Endodermal cell (in vitro differentiated cells): ENCODE measurements around the gene ELP2. TPM values are rescaled to one million over a fixed set of nuclear protein-coding genes. Genes with fewer than 3 reads are reported as not detected.

Experiments
- DNase-seq: peaks from one replicate; pipeline ENCODE4 v3.0.0-alpha.2; 2017
- H3K27ac ChIP-seq: 2 replicates; pipeline ENCODE4 v1.5.1; 2013; ENCODE audit warnings: mild to moderate bottlenecking, low read depth, low read length, moderate library complexity
- H3K27me3 ChIP-seq: 2 replicates; pipeline ENCODE4 v1.6.1; 2013; ENCODE audit warnings: mild to moderate bottlenecking, low read length, moderate library complexity; ENCODE audit not compliant: insufficient read depth, control insufficient read depth, poor library complexity, severe bottlenecking
- H3K36me3 ChIP-seq: 2 replicates; pipeline ENCODE4 v1.7.0; 2013; ENCODE audit warnings: mild to moderate bottlenecking, low read length, moderate library complexity; ENCODE audit not compliant: control insufficient read depth, insufficient read depth
- H3K4me1 ChIP-seq: one replicate; pipeline ENCODE4 v1.7.0; 2013; ENCODE audit warnings: low read length; ENCODE audit not compliant: control insufficient read depth, insufficient read depth
- H3K4me3 ChIP-seq: 2 replicates; pipeline ENCODE4 v1.5.1; 2013; ENCODE audit warnings: mild to moderate bottlenecking, low read length, moderate library complexity
- H3K9ac ChIP-seq: 2 replicates; pipeline ENCODE4 v1.6.1; 2013; ENCODE audit warnings: mild to moderate bottlenecking, low read length, moderate library complexity; ENCODE audit not compliant: poor library complexity, severe bottlenecking; ENCODE audit errors: extremely low read depth
- H3K9me3 ChIP-seq: 2 replicates; pipeline ENCODE4 v1.6.1; 2013; ENCODE audit warnings: mild to moderate bottlenecking, low read length, moderate library complexity; ENCODE audit not compliant: control insufficient read depth
- H3K27ac Mint-ChIP-seq: 2 replicates; pipeline ENCODE4 v1.8.0; 2020; ENCODE audit warnings: mixed read lengths
- H3K27me3 Mint-ChIP-seq: 2 replicates; pipeline ENCODE4 v1.8.0; 2021; ENCODE audit warnings: mild to moderate bottlenecking, mixed read lengths; ENCODE audit not compliant: insufficient read depth
- H3K36me3 Mint-ChIP-seq: 2 replicates; pipeline ENCODE4 v1.8.0; 2020; ENCODE audit warnings: low read depth, mixed read lengths
- H3K4me1 Mint-ChIP-seq: 2 replicates; pipeline ENCODE4 v1.8.0; 2020; ENCODE audit warnings: mixed read lengths
- H3K4me3 Mint-ChIP-seq: 2 replicates; pipeline ENCODE4 v1.8.0; 2020; ENCODE audit warnings: mild to moderate bottlenecking, moderate library complexity, mixed read lengths
- H3K9me3 Mint-ChIP-seq: 2 replicates; pipeline ENCODE4 v1.8.0; 2020; ENCODE audit warnings: mild to moderate bottlenecking, mixed read lengths
- CTCF ChIP-seq: fragments of 200-600 bp; sonication (generic); conservative IDR thresholded peaks from 2 replicates; pipeline ENCODE4 v1.5.0; 2021; ENCODE audit warnings: antibody characterized with exemption, mild to moderate bottlenecking
- WGBS, 2 experiments: methylation state at CpG; one replicate each; pipeline versions ENCODE4 v1.1.5 to v1.1.7; 2013; ENCODE audit warnings: missing lambda C conversion rate in 2 of 2, mixed read lengths in 1 of 2; ENCODE audit not compliant: insufficient coverage in 1 of 2, insufficient read length in 1 of 2; 5-methylcytosine and 5-hydroxymethylcytosine counted together
- total RNA-seq, 2 donors: library from RNA; stranded (reverse); fragmentation: NEBNext Ultra II Directional in 1 of 2; extraction: Animal tissue kit (Norgen Biotek cat#: 25700) in 1 of 2; gene quantifications; 2 replicates in 1 of 2; 3 replicates in 1 of 2; pipeline ENCODE4 v1.2.1, GENCODE V29; 2021

Gene ELP2
- total RNA-seq, 2 donors from 2014 or later: 125 to 129 TPM

GRCh38 chr18:36215577-36215976, 85.9 kb downstream of the ELP2 start:
- DNase-seq: no peak
- no peaks in the 10 kb centered on the region for H3K4me1 Mint-ChIP-seq
- TF ChIP-seq CTCF: no peak
- no peaks in the 10 kb centered on the region for H3K4me1 ChIP-seq
- no peak overlapping the region for H3K4me3 ChIP-seq
- H3K36me3 ChIP-seq: no peaks in the 10 kb centered on the region
- no peaks in the 10 kb centered on the region for H3K36me3 Mint-ChIP-seq
- no peak overlapping the region for H3K27ac ChIP-seq
- no peaks in the 10 kb centered on the region for H3K9me3 ChIP-seq
- no peak overlapping the region for H3K4me3 Mint-ChIP-seq
- H3K27me3 Mint-ChIP-seq: no peaks in the 10 kb centered on the region
- H3K27ac Mint-ChIP-seq: no peak overlapping the region
- no peak overlapping the region for H3K9ac ChIP-seq
- WGBS, 2 experiments: 85 to 86% methylated on average over 3 to 9 of the region's 9 CpGs
- no peaks in the 10 kb centered on the region for H3K9me3 Mint-ChIP-seq
- no peaks in the 10 kb centered on the region for H3K27me3 ChIP-seq

GRCh38 chr18:36217348-36217747, 87.6 kb downstream of the ELP2 start:
- Mint-ChIP-seq H3K27me3 (no peaks in the 10 kb centered on the region), H3K36me3 (no peaks in the 10 kb centered on the region), H3K27ac (no peak overlapping the region), H3K9me3 (no peaks in the 10 kb centered on the region), H3K4me3 (no peak overlapping the region), H3K4me1 (no peaks in the 10 kb centered on the region)
- H3K4me3 ChIP-seq: no peak overlapping the region
- H3K4me1 ChIP-seq: no peaks in the 10 kb centered on the region
- no peaks in the 10 kb centered on the region for H3K27me3 ChIP-seq
- H3K27ac ChIP-seq: no peak overlapping the region
- H3K36me3 ChIP-seq: no peaks in the 10 kb centered on the region
- no peak for TF ChIP-seq CTCF
- WGBS, 2 experiments: 82 to 83% methylated on average over 1 to 3 of the region's 3 CpGs
- no peaks in the 10 kb centered on the region for H3K9me3 ChIP-seq
- no peak overlapping the region for H3K9ac ChIP-seq
- no peak for DNase-seq

- H3K4me1 ChIP-seq: no peaks in the 10 kb centered on the region
- no peaks in the 10 kb centered on the region for H3K4me1 Mint-ChIP-seq
- no peak overlapping the region for H3K9ac ChIP-seq
- H3K36me3 ChIP-seq: no peaks in the 10 kb centered on the region
- H3K9me3 ChIP-seq: peaks cover 24% of the 10 kb centered on the region
- H3K27ac Mint-ChIP-seq: no peak overlapping the region
- TF ChIP-seq CTCF: no peak
- H3K27me3 Mint-ChIP-seq: no peaks in the 10 kb centered on the region
- no peak for DNase-seq
- no peak overlapping the region for H3K4me3 ChIP-seq
- peaks cover 10% of the 10 kb centered on the region for H3K36me3 Mint-ChIP-seq
- H3K27ac ChIP-seq: no peak overlapping the region
- WGBS, 2 experiments: 86% methylated on average over 1 of the region's 1 CpG; no CpG with 5 or more reads in 1 of the 2 experiments
- H3K4me3 Mint-ChIP-seq: no peak overlapping the region
- peaks cover 44% of the 10 kb centered on the region for H3K9me3 Mint-ChIP-seq
- no peaks in the 10 kb centered on the region for H3K27me3 ChIP-seq
Measured at GRCh38 chr18:36229188-36229587, 99.5 kb downstream of the ELP2 start.

Other genes with a start within 250 kb of the ELP2 start
- gene RPRD1A, start 62.3 kb upstream of the ELP2 start, total RNA-seq: 10 to 100 TPM; 90.5 to 97.7 TPM
- 10 to 100 TPM; 25.7 to 34.1 TPM for gene SLC39A6, start 559 bp upstream of the ELP2 start, total RNA-seq
- 1 to 10 TPM in 1 of 2 donors, under 1 TPM in 1; 0.51 to 1.4 TPM for gene MOCOS, start 57.6 kb downstream of the ELP2 start, total RNA-seq
- gene FHOD3, start 167.8 kb downstream of the ELP2 start, total RNA-seq: 1 to 10 TPM; 2.8 to 3.1 TPM